Calu3 (cell line): Measurements from ENCODE around the gene TRIM46. TPM values are rescaled to one million over a fixed set of nuclear protein-coding genes. Genes with fewer than 3 reads are reported as not detected.
"Not testable (repeated sequence)": the region's sequence is repeated elsewhere in the genome, so short reads cannot be mapped to it uniquely, and the experiment has no call there.

Experiments used
- BruUV-seq: library from RNA; stranded (reverse); fragments of 400-500 nt; replicated peaks from 2 replicates; lab custom pipeline; 2021; lab: Mats Ljungman, UMichigan
- CTCF ChIA-PET: fragments of 300-600 bp; sonication (Branson Sonifier 250); formaldehyde crosslinking; loops from one replicate; lab custom pipeline; 2022; ENCODE audit warnings: antibody characterized with exemption; lab: Charles Lee
- DNase-seq: peaks from one replicate; pipeline ENCODE4 v3.0.0; 2022
- H3K27ac Mint-ChIP-seq: one replicate; pipeline ENCODE4 v1.8.0; 2022; ENCODE audit warnings: mixed read lengths; ENCODE audit not compliant: unreplicated experiment
- H3K27me3 Mint-ChIP-seq: one replicate; pipeline ENCODE4 v1.8.0; 2022; ENCODE audit warnings: mixed read lengths; ENCODE audit not compliant: unreplicated experiment
- H3K36me3 Mint-ChIP-seq: one replicate; pipeline ENCODE4 v1.8.0; 2022; ENCODE audit warnings: mild to moderate bottlenecking, moderate library complexity, mixed read lengths; ENCODE audit not compliant: insufficient read depth, unreplicated experiment
- H3K4me1 Mint-ChIP-seq: one replicate; pipeline ENCODE4 v1.8.0; 2022; ENCODE audit warnings: mild to moderate bottlenecking, low read depth, mixed read lengths; ENCODE audit not compliant: unreplicated experiment
- H3K4me3 Mint-ChIP-seq: one replicate; pipeline ENCODE4 v1.8.0; 2022; ENCODE audit warnings: mild to moderate bottlenecking, low read depth, moderate library complexity, mixed read lengths; ENCODE audit not compliant: unreplicated experiment
- H3K9me3 Mint-ChIP-seq: one replicate; pipeline ENCODE4 v1.8.0; 2022; ENCODE audit warnings: low read depth, mixed read lengths; ENCODE audit not compliant: unreplicated experiment
- intact Hi-C: fragments of 100-400 bp; cut with micrococcal nuclease; formaldehyde crosslinking; loops from one replicate; pipeline ENCODE4 v1.10.0; 2022; ENCODE audit not compliant: unreplicated experiment
- total RNA-seq: library from RNA; stranded (reverse); gene quantifications from 2 replicates; pipeline ENCODE4 v1.2.3, GENCODE V29; 2022
- TF ChIP-seq, protein P1 (sequence below): fragments of 200-600 bp; IDR thresholded peaks from one replicate; pipeline ENCODE4 v1.8.0; 2022; ENCODE audit warnings: antibody characterized with exemption; ENCODE audit not compliant: unreplicated experiment

The TRIM46 gene
- total RNA-seq, 1 experiment from 2014 or later: 1.1 TPM

DNA sequence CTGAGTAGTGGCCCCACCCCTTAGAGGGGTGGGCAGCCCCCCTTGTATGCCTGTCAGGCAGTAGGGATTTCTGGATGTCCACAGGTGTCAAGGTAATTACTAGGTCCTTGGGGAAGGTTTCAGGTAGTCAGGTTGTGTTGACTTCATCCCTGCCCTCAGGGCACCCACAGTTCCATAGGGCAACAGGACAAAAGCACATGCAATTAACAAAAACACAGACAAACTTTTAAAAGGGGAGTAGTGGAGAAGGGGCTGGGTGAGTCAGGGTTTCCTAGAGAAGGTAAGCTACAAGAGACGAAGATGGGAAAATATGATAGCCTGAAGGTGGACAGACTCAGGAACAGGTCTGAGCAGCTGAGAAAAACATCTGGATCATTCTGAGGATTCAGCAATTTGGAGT is 14.7 kb upstream of the TRIM46 start:
- Mint-ChIP-seq H3K4me1 (no peaks in the 10 kb centered on the region), H3K27ac (no peak overlapping the region), H3K4me3 (no peak overlapping the region), H3K27me3 (peaks cover 40% of the 10 kb centered on the region), H3K36me3 (no peaks in the 10 kb centered on the region), H3K9me3 (no peaks in the 10 kb centered on the region)
- CTCF ChIA-PET: no interaction called here
- TF ChIP-seq, protein P1, sequence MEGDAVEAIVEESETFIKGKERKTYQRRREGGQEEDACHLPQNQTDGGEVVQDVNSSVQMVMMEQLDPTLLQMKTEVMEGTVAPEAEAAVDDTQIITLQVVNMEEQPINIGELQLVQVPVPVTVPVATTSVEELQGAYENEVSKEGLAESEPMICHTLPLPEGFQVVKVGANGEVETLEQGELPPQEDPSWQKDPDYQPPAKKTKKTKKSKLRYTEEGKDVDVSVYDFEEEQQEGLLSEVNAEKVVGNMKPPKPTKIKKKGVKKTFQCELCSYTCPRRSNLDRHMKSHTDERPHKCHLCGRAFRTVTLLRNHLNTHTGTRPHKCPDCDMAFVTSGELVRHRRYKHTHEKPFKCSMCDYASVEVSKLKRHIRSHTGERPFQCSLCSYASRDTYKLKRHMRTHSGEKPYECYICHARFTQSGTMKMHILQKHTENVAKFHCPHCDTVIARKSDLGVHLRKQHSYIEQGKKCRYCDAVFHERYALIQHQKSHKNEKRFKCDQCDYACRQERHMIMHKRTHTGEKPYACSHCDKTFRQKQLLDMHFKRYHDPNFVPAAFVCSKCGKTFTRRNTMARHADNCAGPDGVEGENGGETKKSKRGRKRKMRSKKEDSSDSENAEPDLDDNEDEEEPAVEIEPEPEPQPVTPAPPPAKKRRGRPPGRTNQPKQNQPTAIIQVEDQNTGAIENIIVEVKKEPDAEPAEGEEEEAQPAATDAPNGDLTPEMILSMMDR: no peak
- no TSS peak for BruUV-seq
- DNase-seq: no peak
- intact Hi-C loops: no loop called here

DNA sequence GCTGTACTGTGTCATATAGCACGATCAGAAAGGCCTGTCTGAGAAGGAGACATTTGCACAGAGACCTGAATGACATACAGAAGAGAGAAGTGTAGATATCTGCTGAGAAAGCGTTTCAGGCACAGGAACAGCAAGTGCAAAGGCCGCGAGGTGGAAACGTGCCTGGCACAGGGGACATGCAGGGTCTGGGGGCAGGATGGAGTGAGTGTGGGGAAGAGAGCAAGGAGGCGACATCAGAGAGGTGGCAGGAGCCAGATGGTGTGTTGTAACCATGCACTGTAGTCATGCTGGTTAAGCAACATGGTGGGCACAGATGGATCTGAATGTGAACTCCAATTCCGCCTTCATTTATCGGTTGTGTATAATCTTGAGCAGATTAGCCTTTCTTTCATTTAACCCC is 13.5 kb upstream of the TRIM46 start:
- no TSS peak for BruUV-seq
- Mint-ChIP-seq H3K27ac (no peak overlapping the region), H3K4me1 (no peaks in the 10 kb centered on the region), H3K4me3 (no peak overlapping the region), H3K9me3 (no peaks in the 10 kb centered on the region), H3K36me3 (no peaks in the 10 kb centered on the region), H3K27me3 (peaks cover 33% of the 10 kb centered on the region)
- TF ChIP-seq, protein P1: no peak
- CTCF ChIA-PET: no interaction called here
- intact Hi-C loops: no loop called here
- no peak for DNase-seq

DNA sequence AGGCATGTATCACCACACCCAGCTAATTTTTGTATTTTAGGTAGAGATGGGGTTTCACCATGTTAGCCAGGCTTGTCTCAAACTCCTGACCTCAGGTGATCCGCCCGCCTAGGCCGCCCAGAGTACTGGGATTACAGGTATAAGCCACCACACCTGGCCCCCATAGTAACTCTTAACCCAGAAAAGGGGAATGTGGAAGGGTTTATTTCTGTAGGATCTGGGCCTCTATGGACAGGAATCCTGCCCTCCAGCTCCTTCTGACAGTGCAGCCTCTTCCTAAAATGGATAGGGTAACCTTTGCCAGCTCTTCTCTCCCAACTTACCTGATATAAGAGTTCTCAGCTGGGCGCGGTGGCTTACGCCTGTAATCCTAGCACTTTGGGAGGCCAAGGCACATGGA is 11.0 kb upstream of the TRIM46 start:
- H3K36me3 Mint-ChIP-seq, H3K4me1 Mint-ChIP-seq, H3K9me3 Mint-ChIP-seq, intact Hi-C loops, DNase-seq, BruUV-seq, H3K4me3 Mint-ChIP-seq, H3K27ac Mint-ChIP-seq: not testable (repeated sequence)
- H3K27me3 Mint-ChIP-seq: peaks cover 19% of the 10 kb centered on the region
- CTCF ChIA-PET: interaction anchor here (0.6 to 0.9 kb wide), 3 partner anchors 48 to 1707 kb away, joined by 3 read pairs; no protein-coding TSS in a partner anchor

DNA sequence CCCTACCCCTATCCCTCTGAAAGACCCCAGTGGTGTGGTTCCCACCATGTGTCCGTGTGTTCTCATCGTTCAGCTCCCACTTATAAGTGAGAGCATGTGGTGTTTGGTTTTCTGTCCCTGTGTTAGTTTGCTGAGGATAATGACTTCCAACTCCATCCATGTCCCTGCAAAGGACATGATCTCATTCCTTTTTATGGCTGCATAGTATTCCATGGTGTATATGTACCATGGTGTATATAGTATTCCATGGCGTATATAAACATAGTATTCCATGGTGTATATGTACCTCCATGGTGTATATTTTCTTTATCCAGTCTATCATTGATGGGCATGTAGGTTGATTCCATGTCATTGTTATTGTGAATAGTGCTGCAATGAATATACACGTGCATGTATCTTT is 9.9 kb upstream of the TRIM46 start:
- CTCF ChIA-PET, H3K36me3 Mint-ChIP-seq, DNase-seq, H3K4me1 Mint-ChIP-seq, intact Hi-C loops, BruUV-seq, H3K27ac Mint-ChIP-seq, H3K9me3 Mint-ChIP-seq, H3K4me3 Mint-ChIP-seq: not testable (repeated sequence)
- peaks cover 19% of the 10 kb centered on the region for H3K27me3 Mint-ChIP-seq

DNA sequence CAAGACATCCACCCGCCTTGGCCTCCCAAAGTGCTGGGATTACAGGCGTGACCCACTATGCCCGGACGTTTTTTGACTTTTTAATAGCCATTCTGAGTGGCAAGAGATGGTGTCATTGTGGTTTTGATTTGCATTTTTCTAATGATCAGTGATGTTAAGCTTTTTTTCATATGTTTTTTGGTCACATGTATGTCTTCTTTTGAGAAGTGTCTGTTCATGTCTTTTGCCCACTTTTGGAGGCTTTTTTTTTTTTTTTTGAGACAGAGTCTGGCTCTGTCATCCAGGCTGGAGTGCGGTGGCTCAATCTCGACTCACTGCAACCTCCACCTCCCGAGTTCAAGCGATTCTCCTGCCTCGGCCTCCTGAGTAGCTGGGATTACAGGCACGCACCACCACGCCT is 9.0 kb upstream of the TRIM46 start:
- not testable (repeated sequence) for H3K4me1 Mint-ChIP-seq, BruUV-seq, DNase-seq, H3K27ac Mint-ChIP-seq, H3K4me3 Mint-ChIP-seq, H3K9me3 Mint-ChIP-seq
- Mint-ChIP-seq H3K36me3 (peaks cover 11% of the 10 kb centered on the region), H3K27me3 (peaks cover 12% of the 10 kb centered on the region)
- intact Hi-C loops: loop anchor here (5.0 kb wide), 1 partner anchor 37 kb away; the partner anchor contains the start of gene EFNA1
- CTCF ChIA-PET: interaction anchor here (0.6 to 0.8 kb wide), 2 partner anchors 21 to 52 kb away, joined by 3 to 5 read pairs; no protein-coding TSS in a partner anchor

DNA sequence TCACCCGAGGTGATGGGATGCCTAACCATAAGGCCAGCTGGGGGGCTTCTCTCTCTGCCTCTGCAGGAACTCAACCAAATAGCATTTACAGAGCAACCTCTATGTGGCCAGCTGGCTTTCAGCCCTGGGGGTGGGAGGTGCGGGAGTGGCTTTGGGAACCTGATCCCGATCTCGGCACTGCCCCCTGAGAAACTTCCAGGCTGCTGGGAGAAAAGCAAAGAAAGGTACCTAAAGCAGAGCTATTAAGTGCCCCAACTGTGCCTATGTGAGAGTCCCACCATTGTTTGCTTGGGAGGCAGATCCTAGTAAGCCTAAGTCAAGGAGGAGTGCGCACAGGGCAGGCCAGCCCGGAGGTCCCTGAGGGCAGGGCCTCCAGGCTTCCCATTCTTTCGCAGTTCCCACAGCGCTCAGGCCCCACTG is 7.6 kb upstream of the TRIM46 start:
- H3K27ac Mint-ChIP-seq: no peak overlapping the region
- H3K4me3 Mint-ChIP-seq: no peak overlapping the region
- CTCF ChIA-PET: interaction anchor here (0.8 to 1.7 kb wide), 3 partner anchors 31 to 76 kb away, joined by 3 to 7 read pairs (median 3); no protein-coding TSS in a partner anchor
- peaks cover 20% of the 10 kb centered on the region for H3K36me3 Mint-ChIP-seq
- no TSS peak for BruUV-seq
- no peaks in the 10 kb centered on the region for H3K4me1 Mint-ChIP-seq
- intact Hi-C loops: loop anchor here (5.0 kb wide), 1 partner anchor 39 kb away; the partner anchor contains the start of gene EFNA1
- no peaks in the 10 kb centered on the region for H3K9me3 Mint-ChIP-seq
- no peaks in the 10 kb centered on the region for H3K27me3 Mint-ChIP-seq
- no peak for DNase-seq
- TF ChIP-seq, protein P1: no peak
